Liver (tissue), 9 donors: ENCODE results near the gene OR5H14. TPM values are rescaled to one million over a fixed set of nuclear protein-coding genes. Genes with fewer than 3 reads are reported as not detected.

Source experiments
- DNase-seq: peaks from one replicate; pipeline ENCODE4 v3.0.0-alpha.2; 2017; ENCODE audit warnings: low spot score
- H3K27ac ChIP-seq, 2 donors: one replicate each; pipeline ENCODE4 v1.7.0; 2013; ENCODE audit warnings: inconsistent platforms in 2 of 2, low read length in 2 of 2, control low read depth in 1 of 2, low read depth in 1 of 2, mild to moderate bottlenecking in 1 of 2
- H3K27me3 ChIP-seq, 4 donors: one replicate each; pipeline versions ENCODE4 v1.6.1 to v1.7.0; 2013; ENCODE audit warnings: low read length in 3 of 4, inconsistent platforms in 1 of 4, mild to moderate bottlenecking in 1 of 4, moderate library complexity in 1 of 4; ENCODE audit not compliant: control insufficient read depth in 4 of 4, insufficient read depth in 4 of 4
- H3K36me3 ChIP-seq, 4 donors: one replicate each; pipeline versions ENCODE4 v1.6.1 to v1.7.0; 2013; ENCODE audit warnings: low read length in 3 of 4, mild to moderate bottlenecking in 3 of 4, low read depth in 1 of 4, moderate library complexity in 1 of 4; ENCODE audit not compliant: control insufficient read depth in 4 of 4, insufficient read depth in 3 of 4
- H3K4me1 ChIP-seq, 4 donors: one replicate each; pipeline versions ENCODE4 v1.6.1 to v1.7.0; 2013; ENCODE audit warnings: low read length in 3 of 4, mild to moderate bottlenecking in 3 of 4, moderate library complexity in 1 of 4; ENCODE audit not compliant: control insufficient read depth in 4 of 4, insufficient read depth in 4 of 4
- H3K4me3 ChIP-seq, 3 donors: one replicate each; pipeline versions ENCODE4 v1.6.1 to v1.7.0; 2013; ENCODE audit warnings: low read length in 3 of 3, control low read depth in 1 of 3, low read depth in 1 of 3, mild to moderate bottlenecking in 1 of 3
- H3K9ac ChIP-seq, 2 donors: one replicate each; pipeline ENCODE4 v1.7.0; 2013; ENCODE audit warnings: low read length in 2 of 2, mild to moderate bottlenecking in 2 of 2, moderate library complexity in 2 of 2, control low read depth in 1 of 2, low read depth in 1 of 2
- H3K9me3 ChIP-seq, 4 donors: one replicate each; pipeline versions ENCODE4 v1.6.1 to v1.7.0; 2013; ENCODE audit warnings: low read length in 3 of 4; ENCODE audit not compliant: control insufficient read depth in 4 of 4
- ATF3 ChIP-seq: IDR thresholded peaks from 2 replicates; pipeline ENCODE4 v1.6.1; 2016; ENCODE audit warnings: antibody characterized with exemption
- CTCF ChIP-seq: fragments of 150-350 bp; IDR thresholded peaks from 2 replicates; pipeline ENCODE4 v1.5.1; 2017; ENCODE audit warnings: improper control_type of control experiment, low read depth, low read length; ENCODE audit not compliant: missing input control
- EGR1 ChIP-seq, 2 donors: IDR thresholded peaks; 2 replicates each; pipeline ENCODE4 v1.6.1; 2016 to 2018; ENCODE audit warnings: antibody characterized with exemption in 2 of 2, low read depth in 2 of 2
- FOXA1 ChIP-seq: IDR thresholded peaks from 2 replicates; pipeline ENCODE4 v1.6.1; 2016; ENCODE audit warnings: antibody characterized with exemption
- FOXA2 ChIP-seq: IDR thresholded peaks from 2 replicates; pipeline ENCODE4 v1.6.1; 2016; ENCODE audit warnings: antibody characterized with exemption
- GABPA ChIP-seq, 2 donors: IDR thresholded peaks in 1 of 2; conservative IDR thresholded peaks in 1 of 2; 2 replicates each; pipeline ENCODE4 v1.6.1; 2016; ENCODE audit warnings: antibody characterized with exemption in 2 of 2, mild to moderate bottlenecking in 1 of 2, moderate library complexity in 1 of 2
- HNF4A ChIP-seq, 2 donors: conservative IDR thresholded peaks; 2 replicates each; pipeline ENCODE4 v1.6.1; 2016; ENCODE audit warnings: antibody characterized with exemption in 2 of 2, mild to moderate bottlenecking in 2 of 2
- HNF4G ChIP-seq: IDR thresholded peaks from 2 replicates; pipeline ENCODE4 v1.6.1; 2016; ENCODE audit warnings: antibody characterized with exemption
- JUND ChIP-seq, 2 donors: IDR thresholded peaks; 2 replicates each; pipeline ENCODE4 v1.6.1; 2016; ENCODE audit warnings: antibody characterized with exemption in 2 of 2
- MAX ChIP-seq: IDR thresholded peaks from 2 replicates; pipeline ENCODE4 v1.6.1; 2016; ENCODE audit warnings: antibody characterized with exemption
- NR2F2 ChIP-seq: IDR thresholded peaks from 2 replicates; pipeline ENCODE4 v1.6.1; 2016; ENCODE audit warnings: antibody characterized with exemption
- RAD21 ChIP-seq, 2 donors: IDR thresholded peaks; 2 replicates each; pipeline ENCODE4 v1.6.1; 2016; ENCODE audit warnings: antibody characterized with exemption in 2 of 2, mild to moderate bottlenecking in 2 of 2
- REST ChIP-seq: IDR thresholded peaks from 2 replicates; pipeline ENCODE4 v1.6.1; 2016; ENCODE audit warnings: antibody characterized with exemption, mild to moderate bottlenecking
- RXRA ChIP-seq, 2 donors: IDR thresholded peaks; 2 replicates each; pipeline ENCODE4 v1.6.1; 2017 to 2018; ENCODE audit warnings: antibody characterized with exemption in 2 of 2, mild to moderate bottlenecking in 1 of 2
- SP1 ChIP-seq: IDR thresholded peaks from 2 replicates; pipeline ENCODE4 v1.6.1; 2018; ENCODE audit warnings: antibody characterized with exemption, mild to moderate bottlenecking
- TAF1 ChIP-seq: conservative IDR thresholded peaks from 2 replicates; pipeline ENCODE4 v1.6.1; 2016; ENCODE audit warnings: antibody characterized with exemption, mild to moderate bottlenecking
- YY1 ChIP-seq: IDR thresholded peaks from 2 replicates; pipeline ENCODE4 v1.6.1; 2016; ENCODE audit warnings: antibody characterized with exemption, mild to moderate bottlenecking
- ZBTB33 ChIP-seq: IDR thresholded peaks from 2 replicates; pipeline ENCODE4 v1.6.1; 2016; ENCODE audit warnings: antibody characterized with exemption
- WGBS: extraction: QIAGEN DNeasy Blood & Tissue Kit; methylation state at CpG from one replicate; pipeline ENCODE4 v1.1.7; 2013; 5-methylcytosine and 5-hydroxymethylcytosine counted together
- polyA plus RNA-seq, 2 donors: library from polyadenylated mRNA; stranded (reverse) in 1 of 2; unstranded in 1 of 2; fragments of 200-250 nt in 1 of 2; fragments of >200 nt in 1 of 2; fragmentation: Nextera tagmentation in 1 of 2; extraction: Ambion mirVana in 1 of 2; gene quantifications; one replicate each; pipeline versions ENCODE4 v1.2.1 to v1.2.3, GENCODE V29; 2013 to 2015
- total RNA-seq, 2 donors: library from RNA; depleted of rRNA; stranded (reverse); fragments of >200 nt; gene quantifications; one replicate each; pipeline ENCODE4 v1.2.3, GENCODE V29; 2014
- donor health status: healthy.
- donor health status: healthy.
- donor health status: healthy.
- donor health status: healthy.
- donor health status: healthy.

OR5H14 gene
- total and polyA plus RNA-seq, 4 donors = not detected

- no peak for DNase-seq
- H3K4me1 ChIP-seq = no peaks in the 10 kb centered on the region
- no peaks in the 10 kb centered on the region for H3K9me3 ChIP-seq
- H3K27ac ChIP-seq = no peak overlapping the region
- H3K36me3 ChIP-seq = no peaks in the 10 kb centered on the region
- TF ChIP-seq EGR1 (IDR thresholded peaks at IDR 0.05; ENCODE audit: low read depth in 2 of 2) (no peak), RAD21 (IDR thresholded peaks at IDR 0.05) (no peak), TAF1 (no peak), ATF3 (no peak), JUND (IDR thresholded peaks at IDR 0.05) (no peak), HNF4G (no peak), MAX (no peak), RXRA (IDR thresholded peaks at IDR 0.05) (no peak), REST (no peak), YY1 (no peak), CTCF (no peak), FOXA1 (no peak), FOXA2 (no peak), NR2F2 (no peak), HNF4A (conservative IDR thresholded peaks at IDR 0.05) (no peak), SP1 (no peak), ZBTB33 (no peak)
- no peak overlapping the region for H3K4me3 ChIP-seq
- peaks cover 0 to 3% (median 0%) of the 10 kb centered on the region in 4 donors for H3K27me3 ChIP-seq
- no peak overlapping the region for H3K9ac ChIP-seq
Observed at GRCh38 chr3:98140531-98140930, 6.7 kb upstream of the OR5H14 start.

GRCh38 chr3:98148751-98149150 is 1.5 kb downstream of the OR5H14 start:
- no peak for DNase-seq
- no peaks in the 10 kb centered on the region for H3K4me1 ChIP-seq
- H3K9me3 ChIP-seq = no peaks in the 10 kb centered on the region
- no peak overlapping the region for H3K27ac ChIP-seq
- WGBS = 58% methylated on average over 3 of the region's 3 CpGs
- no peak overlapping the region for H3K9ac ChIP-seq
- H3K36me3 ChIP-seq = no peaks in the 10 kb centered on the region
- no peak overlapping the region for H3K4me3 ChIP-seq
- H3K27me3 ChIP-seq = peaks cover 0 to 3% (median 0%) of the 10 kb centered on the region in 4 donors
- TF ChIP-seq EGR1 (IDR thresholded peaks at IDR 0.05; ENCODE audit: low read depth in 2 of 2) = no peak
- no peak for TF ChIP-seq HNF4A (conservative IDR thresholded peaks at IDR 0.05)
- no peak for TF ChIP-seq FOXA2
- no peak for TF ChIP-seq FOXA1
- no peak for TF ChIP-seq RXRA (IDR thresholded peaks at IDR 0.05)
- no peak for TF ChIP-seq GABPA (IDR thresholded peaks at IDR 0.05 in 1 of 2, conservative IDR thresholded peaks at IDR 0.05 in 1 of 2)
- no peak for TF ChIP-seq ATF3
- no peak for TF ChIP-seq YY1
- TF ChIP-seq NR2F2 = no peak
- no peak for TF ChIP-seq RAD21 (IDR thresholded peaks at IDR 0.05)
- no peak for TF ChIP-seq ZBTB33
- TF ChIP-seq MAX = no peak
- no peak for TF ChIP-seq SP1
- no peak for TF ChIP-seq CTCF
- TF ChIP-seq TAF1 = no peak
- TF ChIP-seq JUND (IDR thresholded peaks at IDR 0.05) = no peak
